Gastroesophageal sphincter (tissue), 3 donors: Measurements from ENCODE around the gene KCNJ10.

ENCODE experiments used
- CTCF ChIP-seq, 4 experiments: fragments of 200-600 bp in 2 of 4; fragments of 450-650 bp in 2 of 4; sonication (generic) in 1 of 4; IDR thresholded peaks; one replicate each; pipeline ENCODE4 v1.5.1; 2017 to 2019; ENCODE audit warnings: antibody characterized with exemption in 4 of 4, mild to moderate bottlenecking in 2 of 4, moderate library complexity in 2 of 4
- POLR2A ChIP-seq, 2 donors: fragments of 450-650 bp; IDR thresholded peaks; one replicate each; pipeline ENCODE4 v1.6.1; 2017; ENCODE audit warnings: antibody characterized with exemption in 2 of 2, mild to moderate bottlenecking in 2 of 2, moderate library complexity in 1 of 2

GRCh38 chr1:160089883-160090282 lies 19.9 kb upstream of the KCNJ10 start:
- TF ChIP-seq POLR2A (IDR thresholded peaks at IDR 0.05), result no peak
- no peak for TF ChIP-seq CTCF (IDR thresholded peaks at IDR 0.05)
